ENCODE results near the gene PNPLA7.
A peak's percentile ranks its signal among the peaks of the same experiment; 100 is the strongest.

PNPLA7 gene

GRCh38 chr9:137459152-137459600, 91.0 kb downstream of the PNPLA7 start, which contains the start of gene NSMF:
NSMF (minus strand) TSS chr9:137459334; CDS start chr9:137459102, 232 bp downstream.
- Histone ChIP-seq H3K9me3 (replicated peaks; ENCODE audit: low read length) (no peaks in the 10 kb centered on the region), H3K4me1 (ENCODE audit: control insufficient read depth, insufficient read depth, low read length) (peaks cover 44% of the 10 kb centered on the region), H3K36me3 (ENCODE audit: insufficient read depth, low read length) (peaks cover 29% of the 10 kb centered on the region), H3K27me3 (ENCODE audit: control insufficient read depth, insufficient read depth, low read length) (no peaks in the 10 kb centered on the region), H3K9ac (ENCODE audit: low read depth, low read length) (peak within 1 kb of the TSS; percentile 90), H3K4me3 (ENCODE audit: low read length) (peak within 1 kb of the TSS; percentile 86), H3K4me2 (ENCODE audit: low read length) (peak within 1 kb of the TSS; percentile 99)

DNA sequence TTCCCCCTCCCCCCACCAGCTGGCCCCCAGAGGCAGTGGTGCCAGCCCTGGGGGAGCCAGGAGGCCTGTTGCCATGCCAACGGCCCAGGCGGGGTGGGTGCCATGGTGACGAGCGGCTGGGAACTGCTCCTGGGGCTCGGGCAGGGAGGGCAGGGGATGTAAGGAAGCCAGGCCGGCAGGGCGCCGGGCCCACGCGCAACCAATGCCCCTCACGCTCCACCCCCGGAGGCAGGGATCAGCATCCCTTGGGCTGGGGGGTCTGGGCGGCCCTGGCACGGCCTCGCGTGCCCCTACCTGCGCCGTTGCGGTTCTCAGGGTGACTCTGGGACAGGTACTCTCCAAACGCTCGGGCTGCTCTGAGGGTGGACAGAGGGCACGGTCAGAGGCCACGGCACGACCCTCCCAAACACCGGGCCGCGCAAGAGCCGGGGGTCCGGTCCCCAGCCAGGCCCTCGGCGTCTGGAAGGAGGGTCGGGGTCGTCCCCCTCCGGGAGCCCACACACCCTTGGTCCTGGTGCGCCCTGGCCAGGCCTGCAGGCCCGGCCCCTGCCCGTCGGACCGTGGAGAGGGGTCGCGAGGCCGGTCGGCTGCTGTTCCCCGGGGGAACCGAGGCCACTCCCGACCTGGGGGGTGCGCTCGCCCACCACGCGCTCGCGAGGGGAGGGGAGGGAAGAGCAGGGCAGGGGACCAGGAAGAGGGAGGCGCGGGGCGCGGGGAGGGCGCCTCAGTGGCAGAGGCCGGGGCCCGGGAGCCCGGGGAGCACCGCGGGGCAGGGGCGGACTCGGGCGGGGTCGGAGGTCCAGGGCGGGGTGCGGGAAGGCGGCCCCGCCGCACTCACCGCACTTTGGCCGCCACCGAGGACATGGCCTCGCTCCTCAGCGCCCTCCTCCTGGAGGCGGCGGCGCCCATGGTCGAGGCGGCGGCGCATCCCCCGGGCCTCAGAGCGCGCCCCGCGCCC, 91.7 kb downstream of the PNPLA7 start:
- H3K4me2 ChIP-seq (ENCODE audit: low read length): peak overlapping the region; percentile 99
- peak overlapping the region; percentile 86 for H3K4me3 ChIP-seq (ENCODE audit: low read length)
- H3K9ac ChIP-seq (ENCODE audit: low read depth, low read length): peak overlapping the region; percentile 90
- H3K9me3 ChIP-seq (replicated peaks; ENCODE audit: low read length): no peaks in the 10 kb centered on the region
- no peaks in the 10 kb centered on the region for H3K27me3 ChIP-seq (ENCODE audit: control insufficient read depth, insufficient read depth, low read length)
- peaks cover 44% of the 10 kb centered on the region for H3K4me1 ChIP-seq (ENCODE audit: control insufficient read depth, insufficient read depth, low read length)
- peaks cover 33% of the 10 kb centered on the region for H3K36me3 ChIP-seq (ENCODE audit: insufficient read depth, low read length)

DNA sequence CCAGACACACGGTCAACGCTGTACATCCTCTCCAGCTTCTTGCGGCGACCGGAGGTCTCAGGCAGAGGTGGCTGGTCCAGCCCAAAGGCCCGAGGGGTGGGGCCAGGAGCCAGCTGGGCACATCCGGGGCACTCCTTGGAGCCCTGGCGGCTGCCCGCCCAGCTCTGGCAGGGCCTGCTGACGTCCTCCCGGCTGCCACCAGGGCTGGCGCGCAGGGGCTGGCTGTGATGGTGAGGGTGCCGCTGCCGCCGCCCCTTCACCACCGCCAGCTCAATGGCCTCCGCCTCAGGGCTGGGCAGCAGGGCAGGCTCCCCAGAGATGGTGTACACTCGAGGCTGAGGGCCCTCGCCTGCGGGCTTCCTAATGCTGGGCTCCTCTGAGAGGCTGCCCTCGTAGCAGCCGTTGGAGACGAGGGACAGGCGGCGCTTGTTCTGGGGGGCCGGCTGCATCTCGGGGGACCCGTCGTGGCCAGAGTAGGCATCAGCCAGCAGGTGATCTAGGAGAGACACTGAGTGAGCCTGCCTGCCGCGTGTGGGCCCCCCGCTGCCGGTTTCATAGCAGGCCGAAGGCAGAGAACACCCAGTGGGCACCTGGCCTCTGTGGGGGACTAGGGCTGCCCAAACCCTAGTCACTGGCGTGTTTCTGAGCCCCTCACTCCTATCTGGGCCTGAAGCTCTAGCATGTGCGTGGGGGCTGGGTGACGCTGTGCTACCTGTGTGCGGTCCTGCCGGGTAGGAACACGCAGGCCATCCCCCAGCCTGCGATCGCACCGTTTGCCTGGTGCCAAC, 92.6 kb downstream of the PNPLA7 start:
- Histone ChIP-seq H3K36me3 (ENCODE audit: insufficient read depth, low read length) (peaks cover 42% of the 10 kb centered on the region), H3K4me3 (ENCODE audit: low read length) (peak overlapping the region; percentile 86), H3K27me3 (ENCODE audit: control insufficient read depth, insufficient read depth, low read length) (no peaks in the 10 kb centered on the region), H3K9me3 (replicated peaks; ENCODE audit: low read length) (no peaks in the 10 kb centered on the region), H3K4me2 (ENCODE audit: low read length) (peak overlapping the region; percentile 99), H3K4me1 (ENCODE audit: control insufficient read depth, insufficient read depth, low read length) (peaks cover 44% of the 10 kb centered on the region), H3K9ac (ENCODE audit: low read depth, low read length) (peak overlapping the region; percentile 90)

DNA sequence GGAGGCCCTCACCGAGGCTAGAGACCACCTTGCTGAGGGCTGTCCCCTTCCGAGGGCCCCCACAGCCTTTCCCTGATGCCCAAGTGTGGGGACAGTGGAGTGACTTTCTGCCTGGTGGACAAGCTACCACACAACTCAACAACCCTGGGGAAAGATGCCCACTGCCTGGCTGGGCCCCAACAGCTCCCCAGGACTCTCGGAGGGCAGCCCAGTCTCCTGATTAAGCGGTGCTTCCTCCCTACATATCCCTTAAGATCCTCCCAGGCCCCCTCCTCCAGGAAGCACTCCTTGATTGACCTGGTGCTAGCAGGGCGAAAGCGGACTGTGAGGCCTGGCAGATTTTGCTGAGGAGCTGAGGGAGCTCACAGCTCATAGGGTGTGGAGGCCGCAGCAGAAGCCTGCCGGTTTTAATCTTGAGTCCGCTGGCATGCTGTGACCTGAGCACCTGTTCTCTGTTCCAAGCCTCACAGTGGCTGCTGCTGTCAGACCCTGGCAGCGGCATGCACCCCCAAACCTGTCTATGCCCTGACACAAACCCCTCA, 93.3 kb downstream of the PNPLA7 start:
- peak overlapping the region; percentile 99 for H3K4me2 ChIP-seq (ENCODE audit: low read length)
- H3K9ac ChIP-seq (ENCODE audit: low read depth, low read length): peak overlapping the region; percentile 90
- H3K9me3 ChIP-seq (replicated peaks; ENCODE audit: low read length): no peaks in the 10 kb centered on the region
- H3K4me1 ChIP-seq (ENCODE audit: control insufficient read depth, insufficient read depth, low read length): peaks cover 44% of the 10 kb centered on the region
- peaks cover 45% of the 10 kb centered on the region for H3K36me3 ChIP-seq (ENCODE audit: insufficient read depth, low read length)
- peak overlapping the region; percentile 86 for H3K4me3 ChIP-seq (ENCODE audit: low read length)
- no peaks in the 10 kb centered on the region for H3K27me3 ChIP-seq (ENCODE audit: control insufficient read depth, insufficient read depth, low read length)

- H3K36me3 ChIP-seq (ENCODE audit: insufficient read depth, low read length): peaks cover 45% of the 10 kb centered on the region
- no peaks in the 10 kb centered on the region for H3K9me3 ChIP-seq (replicated peaks; ENCODE audit: low read length)
- H3K4me3 ChIP-seq (ENCODE audit: low read length): peak overlapping the region; percentile 86
- peaks cover 44% of the 10 kb centered on the region for H3K4me1 ChIP-seq (ENCODE audit: control insufficient read depth, insufficient read depth, low read length)
- peak overlapping the region; percentile 90 for H3K9ac ChIP-seq (ENCODE audit: low read depth, low read length)
- H3K4me2 ChIP-seq (ENCODE audit: low read length): peak overlapping the region; percentile 99
- H3K27me3 ChIP-seq (ENCODE audit: control insufficient read depth, insufficient read depth, low read length): no peaks in the 10 kb centered on the region
Measured at GRCh38 chr9:137456061-137456863, 93.9 kb downstream of the PNPLA7 start.

DNA sequence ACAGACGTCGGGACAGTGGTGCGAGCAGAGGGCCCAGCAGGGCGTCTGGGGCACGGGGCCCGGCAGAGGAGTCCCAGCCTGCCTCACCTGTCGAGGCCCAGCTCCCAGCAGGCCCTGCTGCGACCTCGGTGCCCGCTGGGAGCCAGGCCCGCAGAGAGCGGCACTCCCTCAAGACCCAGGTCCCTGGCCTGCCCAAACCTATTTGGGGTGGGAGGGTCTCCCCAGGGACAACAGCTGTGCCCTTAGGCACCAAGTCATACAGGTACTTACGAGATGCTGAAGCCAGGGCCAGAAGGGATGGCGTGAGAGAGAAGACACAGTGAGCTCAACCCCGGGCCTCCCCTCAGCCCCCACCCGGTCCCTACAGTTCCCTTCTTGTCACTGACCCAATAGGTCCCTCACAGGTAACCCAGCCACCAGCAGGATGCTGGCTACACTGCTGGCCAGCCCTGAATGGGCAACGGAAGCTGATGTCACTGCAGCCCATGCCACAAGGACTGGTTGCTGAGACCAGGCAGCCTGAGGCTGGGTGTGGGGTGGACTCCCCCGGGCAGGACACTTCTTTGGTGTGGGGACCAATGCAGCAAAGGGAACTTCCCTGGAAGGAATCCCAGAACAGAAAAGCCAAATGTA, 94.7 kb downstream of the PNPLA7 start:
- H3K36me3 ChIP-seq (ENCODE audit: insufficient read depth, low read length): peaks cover 45% of the 10 kb centered on the region
- H3K9me3 ChIP-seq (replicated peaks; ENCODE audit: low read length): no peaks in the 10 kb centered on the region
- H3K27me3 ChIP-seq (ENCODE audit: control insufficient read depth, insufficient read depth, low read length): no peaks in the 10 kb centered on the region
- peaks cover 44% of the 10 kb centered on the region for H3K4me1 ChIP-seq (ENCODE audit: control insufficient read depth, insufficient read depth, low read length)
- H3K9ac ChIP-seq (ENCODE audit: low read depth, low read length): no peak overlapping the region
- peak overlapping the region; percentile 99 for H3K4me2 ChIP-seq (ENCODE audit: low read length)
- H3K4me3 ChIP-seq (ENCODE audit: low read length): no peak overlapping the region

- Histone ChIP-seq H3K4me1 (ENCODE audit: control insufficient read depth, insufficient read depth, low read length) (peaks cover 44% of the 10 kb centered on the region), H3K4me3 (ENCODE audit: low read length) (no peak overlapping the region), H3K9me3 (replicated peaks; ENCODE audit: low read length) (no peaks in the 10 kb centered on the region), H3K4me2 (ENCODE audit: low read length) (no peak overlapping the region), H3K9ac (ENCODE audit: low read depth, low read length) (no peak overlapping the region), H3K36me3 (ENCODE audit: insufficient read depth, low read length) (peaks cover 49% of the 10 kb centered on the region), H3K27me3 (ENCODE audit: control insufficient read depth, insufficient read depth, low read length) (no peaks in the 10 kb centered on the region)
Measured at GRCh38 chr9:137454597-137455358, 95.4 kb downstream of the PNPLA7 start.

DNA sequence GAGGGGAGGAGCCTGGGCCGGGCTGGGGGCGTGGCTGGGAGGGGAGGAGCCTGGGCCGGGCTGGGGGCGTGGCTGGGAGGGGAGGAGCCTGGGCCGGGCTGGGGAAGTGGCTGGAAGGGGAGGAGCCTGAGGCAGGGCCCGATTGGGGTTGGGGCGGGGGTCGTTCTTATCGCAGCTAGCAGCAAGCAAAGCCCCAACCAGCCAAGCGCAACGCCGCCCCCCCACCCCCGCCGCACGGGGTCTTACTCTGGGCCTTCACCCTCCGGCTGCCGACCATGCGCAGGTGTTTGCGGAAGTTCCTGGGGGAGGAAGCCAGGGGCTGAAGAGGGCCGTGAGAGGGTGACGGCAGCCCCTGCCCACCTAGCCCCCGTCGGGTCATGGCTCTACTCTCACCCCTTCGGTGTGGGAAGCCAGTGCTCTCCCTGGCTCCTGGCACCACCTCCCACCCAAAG, 96.0 kb downstream of the PNPLA7 start:
- no peak overlapping the region for H3K4me2 ChIP-seq (ENCODE audit: low read length)
- H3K4me3 ChIP-seq (ENCODE audit: low read length): no peak overlapping the region
- H3K4me1 ChIP-seq (ENCODE audit: control insufficient read depth, insufficient read depth, low read length): peaks cover 39% of the 10 kb centered on the region
- peaks cover 55% of the 10 kb centered on the region for H3K36me3 ChIP-seq (ENCODE audit: insufficient read depth, low read length)
- H3K9ac ChIP-seq (ENCODE audit: low read depth, low read length): no peak overlapping the region
- no peaks in the 10 kb centered on the region for H3K9me3 ChIP-seq (replicated peaks; ENCODE audit: low read length)
- H3K27me3 ChIP-seq (ENCODE audit: control insufficient read depth, insufficient read depth, low read length): no peaks in the 10 kb centered on the region

DNA sequence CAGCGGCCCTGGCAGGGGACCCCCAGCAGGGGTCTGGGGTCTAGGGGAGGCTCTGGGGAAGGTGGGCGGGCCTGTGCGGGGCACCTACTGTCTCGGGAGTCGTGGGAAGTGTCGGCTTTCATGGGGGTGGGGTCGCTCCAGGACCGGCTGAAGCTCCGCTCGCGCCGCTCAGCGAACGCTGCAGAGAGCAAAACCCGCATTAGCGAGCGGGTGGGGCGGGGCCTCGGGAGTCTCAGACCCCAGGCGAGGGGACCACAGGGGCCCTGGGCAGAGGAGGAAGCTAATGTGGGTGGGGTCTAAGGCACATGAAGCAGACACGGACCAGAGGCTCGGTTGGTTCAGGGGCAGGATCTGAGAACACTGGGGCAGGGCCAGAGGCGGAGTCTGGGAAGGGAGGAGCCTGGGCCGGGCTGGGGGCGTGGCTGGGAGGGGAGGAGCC, 96.5 kb downstream of the PNPLA7 start:
- Histone ChIP-seq H3K9me3 (replicated peaks; ENCODE audit: low read length) (no peaks in the 10 kb centered on the region), H3K9ac (ENCODE audit: low read depth, low read length) (no peak overlapping the region), H3K4me1 (ENCODE audit: control insufficient read depth, insufficient read depth, low read length) (peaks cover 39% of the 10 kb centered on the region), H3K36me3 (ENCODE audit: insufficient read depth, low read length) (peaks cover 60% of the 10 kb centered on the region), H3K4me2 (ENCODE audit: low read length) (no peak overlapping the region), H3K27me3 (ENCODE audit: control insufficient read depth, insufficient read depth, low read length) (no peaks in the 10 kb centered on the region), H3K4me3 (ENCODE audit: low read length) (no peak overlapping the region)

Measured in skeletal muscle satellite cell (primary cell).